Tibial nerve (tissue), 4 donors: Measurements from ENCODE around the gene ELMO1.

ENCODE experiments used
- CTCF ChIP-seq, 5 experiments: fragments of 200-600 bp in 3 of 5; fragments of 450-650 bp in 2 of 5; sonication (generic) in 3 of 5; IDR thresholded peaks; one replicate each; pipeline ENCODE4 v1.5.1; 2016 to 2019; ENCODE audit warnings: antibody characterized with exemption in 5 of 5, mild to moderate bottlenecking in 3 of 5, moderate library complexity in 2 of 5
- EP300 ChIP-seq, 2 donors: sonication (generic); formaldehyde crosslinking; IDR thresholded peaks; one replicate each; pipeline ENCODE4 v1.6.1; 2017; ENCODE audit warnings: antibody characterized with exemption in 2 of 2, mild to moderate bottlenecking in 1 of 2
- POLR2A ChIP-seq, 2 donors: fragments of 450-650 bp; IDR thresholded peaks; one replicate each; pipeline ENCODE4 v1.6.1; 2017; ENCODE audit warnings: antibody characterized with exemption in 2 of 2, mild to moderate bottlenecking in 2 of 2, moderate library complexity in 2 of 2

GRCh38 chr7:37247861-37248260 lies 200.8 kb downstream of the ELMO1 start:
- no peak for TF ChIP-seq CTCF (IDR thresholded peaks at IDR 0.05)
- TF ChIP-seq POLR2A (IDR thresholded peaks at IDR 0.05) = no peak
- peak in 1 of 2 donors; percentile 55 for TF ChIP-seq EP300 (IDR thresholded peaks at IDR 0.05)
